OCI-LY7 (cell line): ENCODE measurements around the gene SHC2. TPM values are rescaled to one million over a fixed set of nuclear protein-coding genes. Genes with fewer than 3 reads are reported as not detected.

Experiments used
- BruUV-seq: library from RNA; stranded (reverse); fragments of 400-500 nt; replicated peaks from 2 replicates; lab custom pipeline; 2021; lab: Mats Ljungman, UMichigan
- CTCF ChIA-PET: fragments of 300-600 bp; sonication (Branson Sonifier 250); formaldehyde crosslinking; loops from one replicate; lab custom pipeline; 2022; ENCODE audit warnings: antibody characterized with exemption; ENCODE audit not compliant: unreplicated experiment; lab: Charles Lee
- POLR2A ChIA-PET: fragments of 300-600 bp; sonication (Branson Sonifier 250); formaldehyde crosslinking; loops from one replicate; lab custom pipeline; 2022; ENCODE audit warnings: antibody characterized with exemption; lab: Charles Lee
- DNase-seq: peaks from one replicate; pipeline ENCODE4 v3.0.0-alpha.2; 2015; ENCODE audit warnings: low spot score
- H2AFZ ChIP-seq: fragments of 200-600 bp; sonication (generic), shearing (Covaris generic); 2 replicates; pipeline ENCODE4 v1.6.1; 2014; ENCODE audit warnings: mild to moderate bottlenecking, antibody characterized with exemption, low read length, moderate library complexity
- H3K27ac ChIP-seq: fragments of 200-600 bp; sonication (generic); 2 replicates; pipeline ENCODE4 v1.5.1; 2014; ENCODE audit warnings: mixed run types, low read depth, mild to moderate bottlenecking, moderate library complexity, low read length, inconsistent platforms; ENCODE audit not compliant: poor library complexity, severe bottlenecking
- H3K36me3 ChIP-seq: fragments of 200-600 bp; sonication (generic); 2 replicates; pipeline ENCODE4 v1.6.1; 2014; ENCODE audit warnings: mild to moderate bottlenecking, antibody characterized with exemption, low read length, moderate library complexity, mixed read lengths; ENCODE audit not compliant: insufficient read depth
- H3K4me1 ChIP-seq: fragments of 200-600 bp; sonication (generic); 2 replicates; pipeline ENCODE4 v1.5.1; 2014; ENCODE audit warnings: mild to moderate bottlenecking, low read length; ENCODE audit not compliant: insufficient read depth, poor library complexity, severe bottlenecking
- H3K4me2 ChIP-seq: fragments of 200-600 bp; sonication (generic); 2 replicates; pipeline ENCODE4 v1.6.1; 2014; ENCODE audit warnings: mild to moderate bottlenecking, low read length
- H3K4me3 ChIP-seq: fragments of 200-600 bp; sonication (generic); 2 replicates; pipeline ENCODE4 v1.5.1; 2014; ENCODE audit warnings: mild to moderate bottlenecking, low read depth, low read length; ENCODE audit not compliant: poor library complexity, severe bottlenecking
- H3K79me2 ChIP-seq: fragments of 200-600 bp; sonication (generic); 2 replicates; pipeline ENCODE4 v1.6.1; 2016; ENCODE audit warnings: low read depth, mild to moderate bottlenecking, low read length, moderate library complexity, mixed read lengths; ENCODE audit not compliant: insufficient read depth
- H3K9me2 ChIP-seq: fragments of 200-600 bp; sonication (generic); 2 replicates; pipeline ENCODE4 v1.6.1; 2016; ENCODE audit warnings: mild to moderate bottlenecking, low read length, mixed read lengths; ENCODE audit not compliant: insufficient read depth
- H3K9me3 ChIP-seq: fragments of 200-600 bp; sonication (generic); 2 replicates; pipeline ENCODE4 v1.6.1; 2014; ENCODE audit warnings: mild to moderate bottlenecking, mixed run types, low read length, mixed read lengths
- H4K20me1 ChIP-seq: fragments of 200-600 bp; sonication (generic); 2 replicates; pipeline ENCODE4 v1.6.1; 2014; ENCODE audit warnings: mild to moderate bottlenecking, antibody characterized with exemption, low read length, moderate library complexity, mixed read lengths; ENCODE audit not compliant: insufficient read depth
- EZH2phosphoT487 ChIP-seq: fragments of 200-600 bp; sonication (generic); IDR thresholded peaks from 2 replicates; pipeline ENCODE4 v1.6.1; 2018; ENCODE audit warnings: low read depth, borderline replicate concordance, mild to moderate bottlenecking, mixed run types, antibody characterized with exemption, low read length, moderate library complexity, mixed read lengths
- intact Hi-C: fragments of 100-400 bp; cut with micrococcal nuclease; formaldehyde crosslinking; loops from one replicate; pipeline ENCODE4 v1.10.0; 2022; ENCODE audit not compliant: unreplicated experiment
- total RNA-seq, 2 experiments: library from RNA; depleted of rRNA in 1 of 2; stranded (reverse); fragments of >200 nt in 1 of 2; shearing (Covaris generic) in 1 of 2; gene quantifications; 2 replicates each; pipeline ENCODE4 v1.2.3, GENCODE V29; 2014 to 2022
- TF ChIP-seq, protein P1 (sequence below): fragments of 200-600 bp; sonication (generic); conservative IDR thresholded peaks from 2 replicates; pipeline ENCODE4 v1.5.1; 2014; ENCODE audit warnings: mild to moderate bottlenecking, antibody characterized with exemption, low read length, moderate library complexity, mixed read lengths

Gene SHC2
- total RNA-seq, 2 experiments from 2014 or later: 0.28 to 0.65 TPM

- ChIA-PET POLR2A (no interaction called here), CTCF (no interaction called here)
- H3K4me2 ChIP-seq: no peak overlapping the region
- no peak overlapping the region for H2AFZ ChIP-seq
- H3K9me2 ChIP-seq: no peaks in the 10 kb centered on the region
- no peak for TF ChIP-seq EZH2phosphoT487
- TF ChIP-seq, protein P1, sequence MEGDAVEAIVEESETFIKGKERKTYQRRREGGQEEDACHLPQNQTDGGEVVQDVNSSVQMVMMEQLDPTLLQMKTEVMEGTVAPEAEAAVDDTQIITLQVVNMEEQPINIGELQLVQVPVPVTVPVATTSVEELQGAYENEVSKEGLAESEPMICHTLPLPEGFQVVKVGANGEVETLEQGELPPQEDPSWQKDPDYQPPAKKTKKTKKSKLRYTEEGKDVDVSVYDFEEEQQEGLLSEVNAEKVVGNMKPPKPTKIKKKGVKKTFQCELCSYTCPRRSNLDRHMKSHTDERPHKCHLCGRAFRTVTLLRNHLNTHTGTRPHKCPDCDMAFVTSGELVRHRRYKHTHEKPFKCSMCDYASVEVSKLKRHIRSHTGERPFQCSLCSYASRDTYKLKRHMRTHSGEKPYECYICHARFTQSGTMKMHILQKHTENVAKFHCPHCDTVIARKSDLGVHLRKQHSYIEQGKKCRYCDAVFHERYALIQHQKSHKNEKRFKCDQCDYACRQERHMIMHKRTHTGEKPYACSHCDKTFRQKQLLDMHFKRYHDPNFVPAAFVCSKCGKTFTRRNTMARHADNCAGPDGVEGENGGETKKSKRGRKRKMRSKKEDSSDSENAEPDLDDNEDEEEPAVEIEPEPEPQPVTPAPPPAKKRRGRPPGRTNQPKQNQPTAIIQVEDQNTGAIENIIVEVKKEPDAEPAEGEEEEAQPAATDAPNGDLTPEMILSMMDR: peak; percentile 47
- H3K27ac ChIP-seq: no peak overlapping the region
- H3K4me3 ChIP-seq: no peak overlapping the region
- H3K4me1 ChIP-seq: no peaks in the 10 kb centered on the region
- DNase-seq: no peak
- H3K79me2 ChIP-seq: no peaks in the 10 kb centered on the region
- intact Hi-C loops: no loop called here
- H4K20me1 ChIP-seq: no peaks in the 10 kb centered on the region
- BruUV-seq: no TSS peak
- no peaks in the 10 kb centered on the region for H3K36me3 ChIP-seq
- H3K9me3 ChIP-seq: no peaks in the 10 kb centered on the region
These were observed 19.4 kb upstream of the SHC2 start for GRCh38 chr19:480016-480855.

DNA sequence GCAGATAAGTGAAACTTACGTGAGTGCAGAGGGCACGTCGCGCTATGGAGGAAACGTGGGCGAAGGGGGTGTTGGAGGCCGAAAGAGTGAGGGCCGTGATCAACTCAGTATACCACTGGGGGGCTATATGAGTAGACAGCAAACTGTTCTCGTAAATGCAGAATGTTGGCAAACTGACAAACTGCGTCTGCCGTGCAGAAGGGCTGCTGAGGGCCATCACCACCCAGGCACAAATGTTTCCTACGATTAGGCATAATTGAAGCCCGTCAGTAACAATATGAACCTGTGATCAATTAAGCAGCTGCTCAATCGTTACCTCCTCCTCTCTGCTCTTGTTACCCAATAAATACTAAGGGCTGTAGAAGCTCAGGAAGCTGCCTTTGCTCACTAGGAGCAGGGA, 18.1 kb upstream of the SHC2 start:
- CTCF ChIA-PET: no interaction called here
- TF ChIP-seq EZH2phosphoT487: no peak
- TF ChIP-seq, protein P1: no peak
- no peak overlapping the region for H3K27ac ChIP-seq
- H3K9me3 ChIP-seq: no peaks in the 10 kb centered on the region
- BruUV-seq: no TSS peak
- no peak overlapping the region for H2AFZ ChIP-seq
- H3K36me3 ChIP-seq: no peaks in the 10 kb centered on the region
- H3K4me1 ChIP-seq: no peaks in the 10 kb centered on the region
- no peaks in the 10 kb centered on the region for H3K79me2 ChIP-seq
- no peaks in the 10 kb centered on the region for H4K20me1 ChIP-seq
- no peaks in the 10 kb centered on the region for H3K9me2 ChIP-seq
- intact Hi-C loops: no loop called here
- no peak for DNase-seq
- no peak overlapping the region for H3K4me3 ChIP-seq
- POLR2A ChIA-PET: no interaction called here
- H3K4me2 ChIP-seq: no peak overlapping the region

DNA sequence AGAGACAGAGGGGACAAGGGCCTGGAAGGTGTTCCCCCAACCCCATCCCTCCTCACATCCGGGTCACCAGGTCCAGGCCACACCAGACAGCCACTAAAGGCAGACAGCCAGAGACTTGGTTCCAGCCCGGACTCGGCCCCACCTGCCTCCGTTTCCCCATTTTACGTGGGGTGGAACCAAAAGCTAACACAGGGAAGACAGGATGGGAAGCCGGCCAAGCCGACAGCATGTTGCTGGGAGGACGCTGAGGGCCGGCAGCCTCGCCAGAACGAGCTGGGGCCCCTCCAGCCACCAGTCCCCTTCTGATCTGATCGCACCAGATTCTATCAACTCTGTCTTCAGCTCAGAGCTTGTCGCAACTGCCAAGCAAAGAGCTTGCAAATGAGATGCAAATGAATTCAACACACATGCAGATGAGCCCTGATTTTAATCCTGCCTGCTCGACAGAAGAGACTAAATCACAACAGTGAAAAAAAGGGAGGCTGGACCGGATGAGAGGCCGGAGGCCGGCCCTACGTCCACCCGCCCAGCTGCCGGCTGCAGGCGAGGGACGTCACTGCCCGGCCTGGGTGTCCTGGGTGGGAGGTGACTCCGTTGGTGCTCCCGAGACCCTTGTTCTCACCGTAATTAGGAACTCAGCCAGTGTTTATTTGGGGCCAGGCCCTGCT, 17.5 kb upstream of the SHC2 start:
- no peak overlapping the region for H3K27ac ChIP-seq
- H3K4me2 ChIP-seq: no peak overlapping the region
- no peaks in the 10 kb centered on the region for H3K36me3 ChIP-seq
- intact Hi-C loops: no loop called here
- H2AFZ ChIP-seq: no peak overlapping the region
- ChIA-PET CTCF (no interaction called here), POLR2A (no interaction called here)
- TF ChIP-seq, protein P1: no peak
- TF ChIP-seq EZH2phosphoT487: no peak
- H3K9me2 ChIP-seq: no peaks in the 10 kb centered on the region
- no peaks in the 10 kb centered on the region for H3K4me1 ChIP-seq
- DNase-seq: no peak
- H3K9me3 ChIP-seq: no peaks in the 10 kb centered on the region
- no TSS peak for BruUV-seq
- no peaks in the 10 kb centered on the region for H3K79me2 ChIP-seq
- no peak overlapping the region for H3K4me3 ChIP-seq
- no peaks in the 10 kb centered on the region for H4K20me1 ChIP-seq
